HEK293T (cell line): Measurements from ENCODE around the gene SLC5A2.

Experiments used
- ARNT ChIP-seq: fragments of 450-650 bp; IDR thresholded peaks from 2 replicates; pipeline ENCODE4 v1.6.1; 2017; ENCODE audit warnings: mild to moderate bottlenecking
- BHLHE40 ChIP-seq: fragments of 450-650 bp; IDR thresholded peaks from 2 replicates; pipeline ENCODE4 v1.6.1; 2016; ENCODE audit warnings: mild to moderate bottlenecking, moderate library complexity, borderline replicate concordance
- CTBP1 ChIP-seq: fragments of 450-650 bp; IDR thresholded peaks from 2 replicates; pipeline ENCODE4 v1.6.1; 2016; ENCODE audit warnings: borderline replicate concordance
- ELF4 ChIP-seq: fragments of 450-650 bp; IDR thresholded peaks from 2 replicates; pipeline ENCODE4 v1.6.1; 2017; ENCODE audit warnings: antibody characterized with exemption
- FOXA1 ChIP-seq: fragments of 450-650 bp; IDR thresholded peaks from 2 replicates; pipeline ENCODE4 v1.6.1; 2016; ENCODE audit warnings: mild to moderate bottlenecking
- FOXK2 ChIP-seq: fragments of 450-650 bp; IDR thresholded peaks from 2 replicates; pipeline ENCODE4 v1.6.1; 2016; ENCODE audit warnings: mild to moderate bottlenecking
- FOXM1 ChIP-seq: fragments of 450-650 bp; IDR thresholded peaks from 2 replicates; pipeline ENCODE4 v1.6.1; 2017; ENCODE audit warnings: mild to moderate bottlenecking, borderline replicate concordance
- NFRKB ChIP-seq: fragments of 450-650 bp; IDR thresholded peaks from 2 replicates; pipeline ENCODE4 v1.6.1; 2016; ENCODE audit warnings: mild to moderate bottlenecking, moderate library complexity
- SP1 ChIP-seq: fragments of 450-650 bp; IDR thresholded peaks from 2 replicates; pipeline ENCODE4 v1.6.1; 2017
- SUZ12 ChIP-seq: fragments of 450-650 bp; IDR thresholded peaks from 2 replicates; pipeline ENCODE4 v1.6.1; 2016; ENCODE audit warnings: mild to moderate bottlenecking
- TARDBP ChIP-seq: fragments of 450-650 bp; IDR thresholded peaks from 2 replicates; pipeline ENCODE4 v1.6.1; 2016
- ZNF384 ChIP-seq: fragments of 450-650 bp; IDR thresholded peaks from 2 replicates; pipeline ENCODE4 v1.6.1; 2016
- TF ChIP-seq, protein P1 (sequence below): fragments of 450-650 bp; IDR thresholded peaks from 2 replicates; pipeline ENCODE4 v1.6.1; 2016

DNA sequence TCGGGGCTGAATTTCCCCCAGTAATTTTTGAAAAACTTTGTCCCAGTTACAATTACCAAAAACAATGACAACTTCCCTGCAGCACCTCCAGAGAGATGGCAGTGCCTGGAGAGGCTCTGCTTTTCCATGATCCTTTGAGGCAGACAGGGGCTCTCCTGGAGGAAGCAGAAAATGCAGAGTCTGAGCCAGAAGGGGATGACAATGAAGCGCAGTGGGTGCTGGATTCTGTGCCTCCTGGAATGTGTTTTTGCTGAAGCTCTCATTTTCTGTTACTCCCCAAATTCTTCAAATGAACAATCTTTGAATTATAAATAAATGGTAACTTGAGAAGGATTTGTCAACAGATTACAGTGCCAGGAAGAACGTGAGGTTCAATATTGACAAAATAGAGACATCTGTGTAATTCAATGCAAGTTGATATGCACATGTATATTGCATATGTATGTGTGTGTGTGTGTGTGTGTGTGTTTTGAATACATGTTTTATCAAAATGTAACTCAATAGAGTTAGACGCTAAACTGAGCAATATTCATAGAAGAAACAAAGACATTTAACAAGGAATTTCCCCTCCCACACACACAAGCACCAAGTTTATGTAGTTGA lies 35.0 kb downstream of the SLC5A2 start:
- no peak for TF ChIP-seq SP1
- TF ChIP-seq FOXK2, result no peak
- TF ChIP-seq FOXA1, result no peak
- TF ChIP-seq FOXM1, result no peak
- TF ChIP-seq NFRKB, result no peak
- TF ChIP-seq BHLHE40, result no peak
- TF ChIP-seq SUZ12, result no peak
- TF ChIP-seq ARNT, result no peak
- no peak for TF ChIP-seq CTBP1
- no peak for TF ChIP-seq ZNF384
- TF ChIP-seq, protein P1, sequence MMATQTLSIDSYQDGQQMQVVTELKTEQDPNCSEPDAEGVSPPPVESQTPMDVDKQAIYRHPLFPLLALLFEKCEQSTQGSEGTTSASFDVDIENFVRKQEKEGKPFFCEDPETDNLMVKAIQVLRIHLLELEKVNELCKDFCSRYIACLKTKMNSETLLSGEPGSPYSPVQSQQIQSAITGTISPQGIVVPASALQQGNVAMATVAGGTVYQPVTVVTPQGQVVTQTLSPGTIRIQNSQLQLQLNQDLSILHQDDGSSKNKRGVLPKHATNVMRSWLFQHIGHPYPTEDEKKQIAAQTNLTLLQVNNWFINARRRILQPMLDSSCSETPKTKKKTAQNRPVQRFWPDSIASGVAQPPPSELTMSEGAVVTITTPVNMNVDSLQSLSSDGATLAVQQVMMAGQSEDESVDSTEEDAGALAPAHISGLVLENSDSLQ, result no peak
- TF ChIP-seq ELF4, result no peak
- no peak for TF ChIP-seq TARDBP
